CD4-positive, alpha-beta T cell (primary cell): ENCODE measurements around the gene MRM3. TPM values are rescaled to one million over a fixed set of nuclear protein-coding genes. Genes with fewer than 3 reads are reported as not detected.
A peak's percentile ranks its signal among the peaks of the same experiment; 100 is the strongest.

Experiments
- ATAC-seq: fragments of 200-7000 bp; cut with Tn5 transposase; one replicate; pipeline ENCODE4 v1.10.0; 2022; ENCODE audit warnings: mild to moderate bottlenecking; ENCODE audit not compliant: poor library complexity
- CTCF ChIA-PET: fragments of 350-600 bp; sonication (Branson Sonifier 250); formaldehyde crosslinking; loops from one replicate; lab custom pipeline; 2021; ENCODE audit warnings: antibody characterized with exemption, inconsistent platforms; lab: Charles Lee
- POLR2A ChIA-PET: fragments of 350-600 bp; sonication (Branson Sonifier 250); formaldehyde crosslinking; loops from one replicate; lab custom pipeline; 2021; ENCODE audit warnings: antibody characterized with exemption, inconsistent platforms; lab: Charles Lee
- DNase-seq, 14 experiments: peaks; one replicate each; pipeline ENCODE4 v3.0.0-alpha.2; 2013 to 2020; ENCODE audit warnings: mixed read lengths in 2 of 14
- H3K27ac ChIP-seq, 2 donors: one replicate each; pipeline versions ENCODE4 v1.5.1 to v1.7.0; 2013; ENCODE audit warnings: low read length in 2 of 2, low read depth in 1 of 2, mild to moderate bottlenecking in 1 of 2
- H3K27me3 ChIP-seq, 2 experiments: 1 replicate in 1 of 2; 2 replicates in 1 of 2; pipeline versions ENCODE4 v1.6.1 to v1.7.0; 2013; ENCODE audit warnings: low read length in 2 of 2, control low read depth in 1 of 2, mild to moderate bottlenecking in 1 of 2, moderate library complexity in 1 of 2; ENCODE audit not compliant: insufficient read depth in 2 of 2, control insufficient read depth in 1 of 2
- H3K36me3 ChIP-seq: one replicate; pipeline ENCODE4 v1.6.1; 2013; ENCODE audit warnings: low read length, control low read depth; ENCODE audit not compliant: insufficient read depth
- H3K4me1 ChIP-seq: one replicate; pipeline ENCODE4 v1.6.1; 2013; ENCODE audit warnings: low read length, control low read depth; ENCODE audit not compliant: insufficient read depth
- H3K4me3 ChIP-seq: one replicate; pipeline ENCODE4 v1.5.1; 2013; ENCODE audit warnings: mild to moderate bottlenecking, low read length, moderate library complexity
- H3K9me3 ChIP-seq, 2 experiments: 1 replicate in 1 of 2; 2 replicates in 1 of 2; pipeline versions ENCODE4 v1.6.1 to v1.7.0; 2013; ENCODE audit warnings: low read length in 2 of 2, mild to moderate bottlenecking in 2 of 2, control low read depth in 1 of 2, moderate library complexity in 1 of 2; ENCODE audit not compliant: control insufficient read depth in 1 of 2, insufficient read depth in 1 of 2
- H3K27ac Mint-ChIP-seq: one replicate; pipeline ENCODE4 v1.8.0; 2020; ENCODE audit warnings: mixed read lengths
- H3K27me3 Mint-ChIP-seq: one replicate; pipeline ENCODE4 v1.8.0; 2021; ENCODE audit warnings: mixed read lengths
- H3K36me3 Mint-ChIP-seq: one replicate; pipeline ENCODE4 v1.8.0; 2021; ENCODE audit warnings: low read depth, mixed read lengths
- H3K4me1 Mint-ChIP-seq: one replicate; pipeline ENCODE4 v1.8.0; 2021; ENCODE audit warnings: low read depth, mixed read lengths
- H3K4me3 Mint-ChIP-seq: one replicate; pipeline ENCODE4 v1.8.0; 2020; ENCODE audit warnings: mild to moderate bottlenecking, mixed read lengths
- H3K9me3 Mint-ChIP-seq: one replicate; pipeline ENCODE4 v1.8.0; 2020; ENCODE audit warnings: mixed read lengths
- CTCF ChIP-seq: fragments of 200-600 bp; IDR thresholded peaks from one replicate; pipeline ENCODE4 v1.8.0; 2022; ENCODE audit warnings: antibody characterized with exemption, mild to moderate bottlenecking
- intact Hi-C, 2 experiments: fragments of 100-400 bp; cut with DNase I in 1 of 2; cut with micrococcal nuclease in 1 of 2; formaldehyde crosslinking; loops; one replicate each; pipeline versions ENCODE4 v1.15.1 to v1.9.0; 2023 to 2025; cut with DNase I, micrococcal nuclease
- total RNA-seq, 174 experiments: library from RNA in 2 of 174; stranded (reverse) in 2 of 174; gene quantifications; one replicate each; pipeline ENCODE4 v1.2.3 and lab custom pipeline; 2021 to 2026

MRM3 gene
- total RNA-seq, 2 experiments from 2014 or later: 40.8 to 44.1 TPM

- Mint-ChIP-seq H3K27ac (peak overlapping the region; percentile 20), H3K4me1 (peaks cover 8% of the 10 kb centered on the region), H3K36me3 (peaks cover 26% of the 10 kb centered on the region), H3K27me3 (no peaks in the 10 kb centered on the region), H3K9me3 (no peaks in the 10 kb centered on the region), H3K4me3 (no peak overlapping the region)
- CTCF ChIA-PET: no interaction called here
- Histone ChIP-seq H3K4me3 (no peak overlapping the region), H3K36me3 (peaks cover 41% of the 10 kb centered on the region), H3K9me3 (no peaks in the 10 kb centered on the region), H3K27me3 (no peaks in the 10 kb centered on the region), H3K27ac (no peak overlapping the region), H3K4me1 (peaks cover 4% of the 10 kb centered on the region)
- POLR2A ChIA-PET: interaction anchor here (0.9 kb wide), 1 partner anchor 39 kb away, joined by 3 read pairs; no protein-coding TSS in a partner anchor
- ATAC-seq (no peak), DNase-seq (no peak)
- no peak for TF ChIP-seq CTCF
- intact Hi-C loops: no loop called here
These were observed 39.9 kb upstream of the MRM3 start for GRCh38 chr17:742147-742793.

GRCh38 chr17:743139-743538 is 39.0 kb upstream of the MRM3 start:
- ChIA-PET POLR2A (interaction anchor here (0.9 kb wide), 1 partner anchor 38 kb away, joined by 3 read pairs; no protein-coding TSS in a partner anchor), CTCF (no interaction called here)
- H3K4me3 Mint-ChIP-seq: no peak overlapping the region
- no peaks in the 10 kb centered on the region for H3K9me3 Mint-ChIP-seq
- peaks cover 34% of the 10 kb centered on the region for H3K36me3 Mint-ChIP-seq
- DNase-seq (no peak), ATAC-seq (no peak)
- no peaks in the 10 kb centered on the region for H3K9me3 ChIP-seq
- no peak overlapping the region for H3K4me3 ChIP-seq
- no peak overlapping the region for H3K27ac ChIP-seq
- no peak overlapping the region for H3K27ac Mint-ChIP-seq
- no peak for TF ChIP-seq CTCF
- no peaks in the 10 kb centered on the region for H3K27me3 Mint-ChIP-seq
- intact Hi-C loops: no loop called here
- peaks cover 13% of the 10 kb centered on the region for H3K4me1 Mint-ChIP-seq
- no peaks in the 10 kb centered on the region for H3K27me3 ChIP-seq
- H3K36me3 ChIP-seq: peaks cover 48% of the 10 kb centered on the region
- peaks cover 4% of the 10 kb centered on the region for H3K4me1 ChIP-seq

- H3K4me3 ChIP-seq: no peak overlapping the region
- ATAC-seq: no peak
- ChIA-PET CTCF (no interaction called here), POLR2A (no interaction called here)
- no peak for TF ChIP-seq CTCF
- no peak for DNase-seq
- Mint-ChIP-seq H3K36me3 (peaks cover 38% of the 10 kb centered on the region), H3K27me3 (no peaks in the 10 kb centered on the region), H3K4me1 (peaks cover 25% of the 10 kb centered on the region), H3K4me3 (no peak overlapping the region), H3K27ac (no peak overlapping the region), H3K9me3 (no peaks in the 10 kb centered on the region)
- H3K27me3 ChIP-seq: no peaks in the 10 kb centered on the region
- intact Hi-C loops: no loop called here
- H3K27ac ChIP-seq: no peak overlapping the region
- H3K36me3 ChIP-seq: peaks cover 52% of the 10 kb centered on the region
- H3K9me3 ChIP-seq: no peaks in the 10 kb centered on the region
- H3K4me1 ChIP-seq: peaks cover 10% of the 10 kb centered on the region
These were observed 37.2 kb upstream of the MRM3 start for GRCh38 chr17:744937-745336.
